Spleen (tissue), 7 donors: ENCODE data around the gene RERE.

Source experiments
- CTCF ChIP-seq, 11 experiments: fragments of 200-600 bp in 7 of 11; fragments of 450-650 bp in 4 of 11; sonication (generic) in 4 of 11; IDR thresholded peaks in 8 of 11; conservative IDR thresholded peaks in 3 of 11; 1 replicate in 7 of 11; 2 replicates in 4 of 11; pipeline versions ENCODE4 v1.4.0 to v1.8.0; 2016 to 2021; ENCODE audit warnings: antibody characterized with exemption in 11 of 11, inconsistent platforms in 4 of 11, mild to moderate bottlenecking in 1 of 11
- POLR2AphosphoS5 ChIP-seq, 3 donors: sonication (generic); formaldehyde crosslinking; IDR thresholded peaks; one replicate each; pipeline ENCODE4 v1.5.1; 2017; ENCODE audit warnings: antibody characterized with exemption in 3 of 3
- donor health status: DM: no; HTN: no; CAD: no; lungs with moderate emphysema.
- donor health status: DM: no; HTN: no; CAD: no.
- donor health status: DM: no; HTN: no; CAD: no.

DNA sequence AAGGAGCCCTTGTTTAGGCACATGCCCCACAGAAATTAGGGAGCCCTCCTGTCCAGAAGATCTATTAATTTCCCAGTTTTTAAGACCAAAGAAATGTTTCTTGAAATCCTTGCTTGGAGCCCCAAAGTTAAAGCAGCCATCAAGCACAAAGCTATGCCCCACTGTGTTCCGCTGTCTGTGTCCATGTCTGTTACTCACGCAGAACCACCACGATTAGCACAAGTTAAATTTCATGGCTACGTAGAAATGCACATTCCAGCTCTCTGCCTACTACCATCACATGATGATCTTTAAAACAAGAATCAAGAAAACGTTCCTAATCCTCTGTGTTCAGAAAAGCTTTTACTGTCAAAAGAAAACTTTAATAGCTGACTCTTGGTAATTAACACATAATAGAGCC, 238.5 kb downstream of the RERE start:
- TF ChIP-seq CTCF (IDR thresholded peaks at IDR 0.05 in 8 of 11, conservative IDR thresholded peaks at IDR 0.05 in 3 of 11) (no peak), POLR2AphosphoS5 (IDR thresholded peaks at IDR 0.05) (no peak)
